Stimulated activated CD8-positive, alpha-beta memory T cell treated with anti-CD3 and anti-CD28 coated beads, Interleukin-15, amount 100 ng/mL, for 1 hour (primary cell): Measurements from ENCODE around the gene CYP46A1.
"Not testable (repeated sequence)": the region's sequence is repeated elsewhere in the genome, so short reads cannot be mapped to it uniquely, and the experiment has no call there.

Source experiments
- DNase-seq: peaks from one replicate; pipeline ENCODE4 v3.0.0-alpha.2; 2020; ENCODE audit warnings: low read depth

Gene CYP46A1

GRCh38 chr14:99657645-99658155, 26.4 kb upstream of the CYP46A1 start:
- DNase-seq, result no peak

- no peak for DNase-seq
Observed at GRCh38 chr14:99658218-99658845, 25.8 kb upstream of the CYP46A1 start.

GRCh38 chr14:99659333-99659741, 24.8 kb upstream of the CYP46A1 start:
- no peak for DNase-seq

GRCh38 chr14:99660006-99660566, 24.0 kb upstream of the CYP46A1 start:
- no peak for DNase-seq

GRCh38 chr14:99660794-99661193, 23.3 kb upstream of the CYP46A1 start:
- DNase-seq, result no peak

DNA sequence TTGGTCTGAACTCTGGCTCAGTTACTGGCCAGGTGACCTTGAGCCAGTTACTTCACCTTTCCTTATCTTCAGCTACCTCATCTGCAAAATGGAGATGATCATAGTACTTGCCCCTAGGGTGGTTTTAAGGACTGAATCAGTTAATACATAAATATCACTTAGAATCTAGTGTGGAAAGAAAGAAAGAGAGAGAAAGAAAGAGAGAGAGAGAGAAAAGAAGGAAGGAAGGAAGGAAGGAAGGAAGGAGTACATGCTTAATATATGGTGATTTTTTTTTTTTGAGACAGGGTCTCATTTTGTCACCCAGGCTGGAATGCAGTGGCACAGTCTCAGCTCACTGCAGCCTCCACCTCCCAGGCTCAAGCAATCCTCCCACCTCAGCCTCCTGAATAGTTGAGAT, 22.9 kb upstream of the CYP46A1 start:
- not testable (repeated sequence) for DNase-seq

GRCh38 chr14:99662846-99663245, 21.3 kb upstream of the CYP46A1 start:
- no peak for DNase-seq

GRCh38 chr14:99663386-99664057, 20.6 kb upstream of the CYP46A1 start:
- DNase-seq, result no peak

- DNase-seq, result no peak
Observed at GRCh38 chr14:99664058-99664936, 19.8 kb upstream of the CYP46A1 start.

DNA sequence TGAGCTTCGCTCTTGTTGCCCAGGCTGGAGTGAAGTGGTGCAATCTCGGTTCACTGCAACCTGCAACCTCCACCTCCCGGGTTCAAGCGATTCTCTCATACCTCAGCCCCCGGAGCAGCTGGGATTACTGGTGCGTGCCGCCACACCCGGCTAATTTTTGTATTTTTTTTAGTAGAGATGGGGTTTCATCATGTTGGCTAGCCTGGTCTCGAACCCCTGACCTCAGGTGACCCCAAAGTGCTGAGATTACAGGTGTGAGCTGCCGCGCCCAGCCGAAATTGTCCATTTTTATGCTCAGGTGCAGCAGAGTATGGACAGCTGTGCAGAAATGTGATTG, 19.2 kb upstream of the CYP46A1 start:
- no peak for DNase-seq

DNA sequence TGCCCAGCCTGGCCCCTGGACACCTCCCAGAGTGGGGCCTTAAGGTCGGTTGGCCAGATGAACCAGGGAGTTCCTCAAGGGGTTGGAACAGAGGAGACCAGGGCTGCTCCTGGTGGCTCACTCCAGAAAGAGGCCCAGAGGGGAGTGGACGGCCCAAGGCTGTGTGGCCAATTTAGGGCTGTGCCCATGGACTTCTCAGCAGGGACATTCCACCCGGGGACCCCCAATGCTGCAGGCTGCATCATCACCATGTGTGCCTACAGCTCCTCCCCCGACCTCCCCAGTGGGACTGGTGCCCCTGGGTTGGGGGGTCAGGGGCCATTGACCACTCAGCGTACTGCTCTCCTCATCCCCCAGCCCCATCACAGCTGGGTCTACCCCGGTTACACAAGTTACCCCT, 17.6 kb upstream of the CYP46A1 start:
- DNase-seq, result no peak

- no peak for DNase-seq
Observed at GRCh38 chr14:99667045-99667444, 17.1 kb upstream of the CYP46A1 start.

GRCh38 chr14:99667821-99668220, 16.3 kb upstream of the CYP46A1 start:
- no peak for DNase-seq

DNA sequence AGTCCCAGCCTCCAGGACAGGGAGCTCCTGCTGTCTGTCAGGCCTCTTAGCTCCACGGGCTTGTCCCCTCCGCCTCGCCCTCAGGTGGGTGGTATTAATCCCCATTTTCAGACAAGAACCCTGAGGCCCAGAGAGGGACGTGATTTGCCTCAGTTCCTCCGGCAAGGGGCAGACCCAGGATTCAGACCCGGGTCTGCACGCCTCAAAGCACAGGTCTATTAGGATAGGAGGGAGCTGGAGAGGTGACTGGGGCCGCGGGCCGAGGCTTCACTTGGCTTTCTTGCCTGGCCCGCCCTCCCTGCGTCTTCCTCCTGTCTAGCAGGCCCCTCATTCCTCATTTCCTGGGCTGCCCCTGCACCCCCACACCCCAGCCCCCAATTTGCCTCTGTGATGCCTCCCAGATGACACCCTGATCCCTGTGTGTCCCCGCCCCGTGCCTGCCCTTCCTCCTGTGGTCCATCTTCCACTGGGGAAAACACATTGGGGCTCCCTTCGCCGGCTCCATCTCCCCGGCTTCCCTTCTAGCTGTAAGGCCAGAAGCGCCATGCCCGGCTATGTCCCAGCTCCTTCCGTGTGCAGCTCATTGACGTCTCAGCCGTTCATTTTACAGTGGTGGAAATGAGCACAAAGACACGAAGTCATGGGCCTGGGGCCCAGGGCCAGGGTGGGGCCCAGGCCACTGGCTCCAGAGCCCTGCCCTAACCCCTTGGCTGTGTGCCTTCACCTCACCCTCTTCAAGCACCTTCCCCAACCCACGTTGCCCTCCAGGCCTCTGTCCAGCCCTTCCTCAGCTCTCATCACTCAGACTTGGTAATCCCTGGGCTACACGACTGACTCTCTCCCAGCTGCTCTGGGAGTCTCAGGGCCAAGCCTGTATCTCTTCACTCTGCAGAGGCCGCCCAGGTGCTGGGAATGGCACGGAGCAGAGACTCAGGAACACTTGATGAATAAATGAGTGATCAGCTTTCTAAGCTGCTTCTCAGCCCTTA, 15.5 kb upstream of the CYP46A1 start:
- no peak for DNase-seq

DNA sequence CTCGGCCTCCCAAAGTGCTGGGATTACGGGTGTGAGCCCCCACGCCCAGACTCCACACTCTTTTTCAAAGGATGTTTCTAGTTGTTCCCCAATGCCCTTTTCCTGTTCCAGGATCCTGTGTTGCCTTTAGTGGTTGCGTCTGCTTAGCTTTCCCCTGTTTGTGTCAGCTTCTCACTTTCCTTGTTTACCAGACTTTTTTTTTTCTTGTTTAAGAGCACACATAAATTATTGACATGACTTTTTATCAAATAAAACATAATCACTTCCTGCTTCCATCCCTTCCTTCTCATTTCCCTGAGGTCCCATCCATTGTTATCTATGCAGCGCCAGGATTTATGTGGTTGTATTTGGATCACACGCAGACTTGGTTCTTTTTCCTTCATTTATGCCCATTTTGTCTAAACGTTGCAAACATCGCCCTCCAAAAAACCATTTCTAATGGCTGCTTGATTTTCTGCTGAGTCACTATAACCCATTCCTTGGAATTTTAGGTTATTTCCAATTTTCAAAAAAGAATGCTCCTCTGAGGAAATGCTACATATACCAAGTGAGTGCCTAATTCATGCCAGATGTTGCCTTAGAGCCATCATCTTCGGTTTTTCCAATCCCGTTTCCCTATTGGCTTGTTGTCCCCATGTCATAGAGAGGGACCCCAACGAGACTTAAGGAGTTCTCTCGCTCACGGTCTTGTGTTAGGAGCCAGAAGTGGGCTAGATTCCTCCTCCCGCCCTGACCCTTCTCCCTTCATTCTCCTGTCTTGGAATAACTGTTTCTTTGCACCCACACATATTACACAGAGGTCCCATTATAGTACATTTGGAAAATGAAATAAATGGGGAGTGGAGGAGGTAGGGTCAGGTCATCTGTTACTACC, 13.5 kb upstream of the CYP46A1 start:
- DNase-seq, result no peak

DNA sequence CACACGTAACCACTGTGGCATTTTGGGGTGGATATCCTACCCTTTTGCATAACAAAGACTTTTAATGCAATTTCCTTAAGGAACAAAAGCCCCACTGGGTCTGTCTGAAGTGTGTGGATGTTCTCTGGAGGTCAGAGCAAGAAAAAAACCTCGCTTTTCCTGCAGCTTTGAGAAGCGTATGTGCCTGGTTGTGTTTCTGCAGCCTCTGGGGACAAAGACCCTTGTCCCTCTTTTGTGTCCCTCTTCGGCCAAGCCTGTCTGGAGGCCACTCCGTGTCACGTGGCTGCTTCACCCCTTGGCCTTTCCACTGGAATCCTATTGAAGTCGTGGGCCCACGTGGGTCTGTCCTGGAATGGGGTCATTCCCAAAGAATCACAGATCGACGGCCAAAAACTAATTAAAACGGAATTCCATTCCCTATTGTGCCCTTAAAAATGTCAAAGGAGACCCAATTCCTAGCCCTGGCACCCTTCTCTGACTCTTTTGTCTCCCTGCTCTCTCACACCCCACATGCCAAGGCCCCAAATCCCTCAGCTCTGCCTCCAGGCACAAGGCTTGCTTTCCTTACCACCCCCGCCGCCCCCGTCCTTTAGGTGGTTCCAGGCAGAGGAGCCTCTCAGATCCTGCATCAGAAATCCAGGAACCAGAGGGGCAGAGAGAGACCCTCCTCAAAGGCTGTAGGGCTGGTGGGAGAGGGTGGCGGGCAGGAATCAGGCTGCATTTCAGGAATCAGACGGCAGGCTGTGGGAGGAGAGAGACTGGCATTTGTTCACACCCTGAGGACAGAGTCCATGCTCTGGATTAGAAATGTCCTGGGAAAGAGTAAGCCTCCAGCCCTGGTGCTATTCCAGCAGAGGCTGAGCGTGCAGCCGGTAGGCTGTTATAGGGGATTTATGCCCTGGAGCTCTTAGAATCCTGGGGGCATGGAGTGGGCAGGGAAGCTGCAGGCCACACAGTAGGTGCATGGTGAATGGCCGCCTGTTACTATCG, 12.6 kb upstream of the CYP46A1 start:
- no peak for DNase-seq

- no peak for DNase-seq
Observed at GRCh38 chr14:99672506-99673304, 11.4 kb upstream of the CYP46A1 start.
